KOPT-K1 (cell line): Measurements from ENCODE around the gene GRIP1.

Source experiments
- H3K27ac ChIP-seq: fragments of 200-600 bp; sonication (generic); 2 replicates; pipeline ENCODE4 v1.5.1; 2016; ENCODE audit warnings: antibody characterized with exemption, mild to moderate bottlenecking, low read depth, low read length; ENCODE audit not compliant: poor library complexity, severe bottlenecking
- H3K36me3 ChIP-seq: fragments of 200-600 bp; sonication (generic); 2 replicates; pipeline ENCODE4 v1.5.1; 2017; ENCODE audit warnings: antibody characterized with exemption, mild to moderate bottlenecking, low read length, moderate library complexity; ENCODE audit not compliant: insufficient read depth
- H3K9me3 ChIP-seq: fragments of 200-600 bp; sonication (generic); 2 replicates; pipeline ENCODE4 v1.5.1; 2017; ENCODE audit warnings: antibody characterized with exemption, low read length, mild to moderate bottlenecking; ENCODE audit not compliant: insufficient read depth, poor library complexity, severe bottlenecking

Gene GRIP1

GRCh38 chr12:66674495-66675122, 4.3 kb downstream of the GRIP1 start:
- Histone ChIP-seq H3K9me3 (no peaks in the 10 kb centered on the region), H3K36me3 (no peaks in the 10 kb centered on the region)

GRCh38 chr12:66669541-66669940, 9.3 kb downstream of the GRIP1 start:
- Histone ChIP-seq H3K36me3 (no peaks in the 10 kb centered on the region), H3K9me3 (no peaks in the 10 kb centered on the region), H3K27ac (no peak overlapping the region)

More at GRCh38 chr12:66674495-66675122, 4.3 kb downstream of the GRIP1 start:
- no peak overlapping the region for H3K27ac ChIP-seq

GRCh38 chr12:66668311-66668710, 10.6 kb downstream of the GRIP1 start:
- H3K9me3 ChIP-seq: no peaks in the 10 kb centered on the region
- no peaks in the 10 kb centered on the region for H3K36me3 ChIP-seq
- no peak overlapping the region for H3K27ac ChIP-seq

- H3K27ac ChIP-seq: no peak overlapping the region
- no peaks in the 10 kb centered on the region for H3K9me3 ChIP-seq
- H3K36me3 ChIP-seq: no peaks in the 10 kb centered on the region
These were observed 11.0 kb downstream of the GRIP1 start for GRCh38 chr12:66667906-66668305.

- Histone ChIP-seq H3K9me3 (no peaks in the 10 kb centered on the region), H3K36me3 (no peaks in the 10 kb centered on the region), H3K27ac (no peak overlapping the region)
These were observed 12.4 kb downstream of the GRIP1 start for GRCh38 chr12:66666481-66666880.

GRCh38 chr12:66665435-66665985, 13.4 kb downstream of the GRIP1 start:
- no peak overlapping the region for H3K27ac ChIP-seq
- H3K9me3 ChIP-seq: no peaks in the 10 kb centered on the region
- no peaks in the 10 kb centered on the region for H3K36me3 ChIP-seq

GRCh38 chr12:66664076-66664475, 14.8 kb downstream of the GRIP1 start:
- no peak overlapping the region for H3K27ac ChIP-seq
- no peaks in the 10 kb centered on the region for H3K9me3 ChIP-seq
- H3K36me3 ChIP-seq: no peaks in the 10 kb centered on the region

GRCh38 chr12:66663611-66664010, 15.3 kb downstream of the GRIP1 start:
- Histone ChIP-seq H3K9me3 (no peaks in the 10 kb centered on the region), H3K27ac (no peak overlapping the region), H3K36me3 (no peaks in the 10 kb centered on the region)

GRCh38 chr12:66662729-66663128, 16.1 kb downstream of the GRIP1 start:
- Histone ChIP-seq H3K9me3 (no peaks in the 10 kb centered on the region), H3K27ac (no peak overlapping the region), H3K36me3 (no peaks in the 10 kb centered on the region)

- H3K27ac ChIP-seq: no peak overlapping the region
- H3K9me3 ChIP-seq: no peaks in the 10 kb centered on the region
- no peaks in the 10 kb centered on the region for H3K36me3 ChIP-seq
These were observed 16.7 kb downstream of the GRIP1 start for GRCh38 chr12:66662179-66662578.

GRCh38 chr12:66661357-66661756, 17.5 kb downstream of the GRIP1 start:
- H3K36me3 ChIP-seq: no peaks in the 10 kb centered on the region
- H3K27ac ChIP-seq: no peak overlapping the region
- H3K9me3 ChIP-seq: no peaks in the 10 kb centered on the region

GRCh38 chr12:66653796-66654195, 25.1 kb downstream of the GRIP1 start:
- no peaks in the 10 kb centered on the region for H3K9me3 ChIP-seq
- no peaks in the 10 kb centered on the region for H3K36me3 ChIP-seq
- no peak overlapping the region for H3K27ac ChIP-seq

GRCh38 chr12:66648033-66648735, 30.7 kb downstream of the GRIP1 start:
- no peak overlapping the region for H3K27ac ChIP-seq
- no peaks in the 10 kb centered on the region for H3K9me3 ChIP-seq
- H3K36me3 ChIP-seq: no peaks in the 10 kb centered on the region

GRCh38 chr12:66647034-66647691, 31.7 kb downstream of the GRIP1 start:
- Histone ChIP-seq H3K9me3 (no peaks in the 10 kb centered on the region), H3K36me3 (no peaks in the 10 kb centered on the region), H3K27ac (no peak overlapping the region)

GRCh38 chr12:66644151-66644550, 34.7 kb downstream of the GRIP1 start:
- Histone ChIP-seq H3K36me3 (no peaks in the 10 kb centered on the region), H3K9me3 (no peaks in the 10 kb centered on the region), H3K27ac (no peak overlapping the region)
